Kasumi-1 (cell line): ENCODE measurements around the gene KCTD13.
"Not testable (repeated sequence)": the region's sequence is repeated elsewhere in the genome, so short reads cannot be mapped to it uniquely, and the experiment has no call there.

Experiments
- DNase-seq, 2 experiments: peaks; one replicate each; lab custom pipeline; 2025; lab: John Stamatoyannopoulos, UW

Gene KCTD13, protein sequence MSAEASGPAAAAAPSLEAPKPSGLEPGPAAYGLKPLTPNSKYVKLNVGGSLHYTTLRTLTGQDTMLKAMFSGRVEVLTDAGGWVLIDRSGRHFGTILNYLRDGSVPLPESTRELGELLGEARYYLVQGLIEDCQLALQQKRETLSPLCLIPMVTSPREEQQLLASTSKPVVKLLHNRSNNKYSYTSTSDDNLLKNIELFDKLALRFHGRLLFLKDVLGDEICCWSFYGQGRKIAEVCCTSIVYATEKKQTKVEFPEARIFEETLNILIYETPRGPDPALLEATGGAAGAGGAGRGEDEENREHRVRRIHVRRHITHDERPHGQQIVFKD

DNA sequence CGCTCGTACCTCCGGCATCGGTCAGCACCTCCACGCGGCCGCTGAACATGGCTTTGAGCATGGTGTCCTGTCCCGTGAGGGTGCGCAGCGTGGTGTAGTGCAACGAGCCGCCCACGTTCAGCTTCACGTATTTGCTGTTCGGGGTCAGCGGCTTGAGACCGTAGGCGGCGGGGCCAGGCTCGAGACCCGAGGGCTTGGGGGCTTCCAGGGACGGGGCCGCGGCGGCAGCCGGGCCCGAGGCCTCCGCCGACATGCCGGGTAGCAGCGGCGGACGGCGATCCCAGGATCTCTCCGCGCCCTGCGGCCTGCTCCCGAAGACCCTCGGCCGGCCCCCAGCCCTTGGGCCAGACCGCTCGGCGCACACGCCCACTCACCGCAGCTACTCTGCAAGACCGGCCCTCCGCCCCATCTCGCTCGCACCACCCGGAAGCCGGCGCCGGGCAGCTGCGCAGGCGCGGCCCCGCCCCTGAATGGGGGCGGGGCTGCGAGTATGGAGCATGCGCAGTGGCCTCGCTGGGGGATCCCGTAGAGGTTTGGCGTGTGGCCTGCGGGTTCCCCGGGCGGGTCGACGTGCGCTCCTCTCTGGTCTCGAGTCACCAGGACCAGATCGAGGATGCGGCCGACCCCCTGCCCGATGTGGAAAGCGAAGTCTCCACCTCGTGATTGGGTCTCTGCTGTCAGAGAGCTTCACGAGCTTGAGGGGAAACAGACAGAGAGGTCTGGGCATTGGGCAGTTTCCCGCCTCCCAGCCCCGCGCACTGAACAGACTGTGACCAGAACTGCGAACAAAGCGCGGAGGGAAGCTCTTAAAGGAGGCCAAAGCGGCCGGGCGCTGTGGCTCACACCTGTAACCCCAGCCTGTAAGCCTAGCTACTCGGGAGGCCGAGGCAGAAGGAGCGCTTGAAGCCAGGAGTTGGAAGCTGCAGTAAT is at the start of gene KCTD13:
Gene KCTD13 (minus strand): TSS at position 446 of the 930 bp plus-strand sequence. CDS start 193 bp downstream, at position 253.
- DNase-seq, result peak; percentile 32 to 56

DNA sequence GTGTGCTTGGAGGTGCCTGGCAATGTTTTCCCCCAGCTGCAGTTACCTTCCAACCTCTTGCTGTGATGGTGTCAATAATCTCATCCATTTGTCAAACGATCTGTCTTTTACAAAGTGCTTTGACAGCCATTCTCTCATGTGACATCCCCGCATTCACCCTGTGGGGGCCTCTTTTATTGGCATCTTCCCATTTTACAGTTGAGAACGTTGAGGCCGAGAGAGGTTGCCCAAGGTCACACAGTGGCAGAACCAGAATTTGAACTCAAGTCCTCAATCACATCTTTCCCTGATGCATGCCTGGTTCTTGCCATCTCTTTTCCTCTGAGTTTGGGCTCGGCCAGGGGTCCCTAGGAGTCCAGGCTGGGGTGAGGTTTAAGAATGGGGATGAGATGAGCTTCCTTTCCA is 49.1 kb upstream of the KCTD13 start:
- DNase-seq, result no peak

DNA sequence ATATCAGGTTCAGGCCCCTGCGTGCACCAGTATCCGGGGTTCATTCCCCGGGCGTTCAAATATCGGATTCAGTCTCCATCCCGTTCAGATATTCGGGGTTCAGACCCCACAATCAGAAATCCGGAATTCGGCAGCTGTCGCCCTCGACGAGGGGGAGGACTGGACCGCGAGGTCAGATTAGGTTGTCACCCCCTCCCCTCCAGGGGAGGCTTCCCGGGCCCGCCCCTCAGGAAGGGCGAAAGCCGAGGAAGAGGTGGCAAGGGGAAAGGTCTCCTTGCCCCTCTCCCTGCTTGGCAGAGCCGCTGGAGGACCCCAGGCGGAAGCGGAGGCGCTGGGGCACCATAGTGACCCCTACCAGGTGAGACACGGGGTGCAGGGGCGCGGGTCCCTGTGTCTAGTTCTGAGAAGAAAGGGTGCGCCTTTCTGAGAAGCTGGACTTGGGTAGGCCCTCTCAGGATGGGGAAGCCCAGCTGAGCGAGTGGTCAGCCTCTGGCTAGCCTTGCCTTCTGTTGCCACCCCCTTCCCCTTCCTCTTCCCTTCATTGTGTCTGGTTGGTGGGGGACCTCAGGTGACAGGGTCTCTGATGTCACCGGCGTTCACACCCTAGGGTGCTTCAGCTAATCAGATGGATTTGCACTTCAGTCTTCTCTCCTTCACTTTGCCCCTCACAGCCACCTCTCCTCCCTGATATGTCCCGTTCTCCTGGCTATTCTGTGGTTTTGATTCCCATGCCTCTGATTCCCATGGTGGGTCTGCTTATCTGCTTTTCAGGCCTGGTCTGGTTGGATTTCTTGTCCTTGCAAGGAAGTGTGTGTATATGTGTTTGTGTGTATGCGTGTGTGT is 48.5 kb upstream of the KCTD13 start:
- DNase-seq, result no peak

DNA sequence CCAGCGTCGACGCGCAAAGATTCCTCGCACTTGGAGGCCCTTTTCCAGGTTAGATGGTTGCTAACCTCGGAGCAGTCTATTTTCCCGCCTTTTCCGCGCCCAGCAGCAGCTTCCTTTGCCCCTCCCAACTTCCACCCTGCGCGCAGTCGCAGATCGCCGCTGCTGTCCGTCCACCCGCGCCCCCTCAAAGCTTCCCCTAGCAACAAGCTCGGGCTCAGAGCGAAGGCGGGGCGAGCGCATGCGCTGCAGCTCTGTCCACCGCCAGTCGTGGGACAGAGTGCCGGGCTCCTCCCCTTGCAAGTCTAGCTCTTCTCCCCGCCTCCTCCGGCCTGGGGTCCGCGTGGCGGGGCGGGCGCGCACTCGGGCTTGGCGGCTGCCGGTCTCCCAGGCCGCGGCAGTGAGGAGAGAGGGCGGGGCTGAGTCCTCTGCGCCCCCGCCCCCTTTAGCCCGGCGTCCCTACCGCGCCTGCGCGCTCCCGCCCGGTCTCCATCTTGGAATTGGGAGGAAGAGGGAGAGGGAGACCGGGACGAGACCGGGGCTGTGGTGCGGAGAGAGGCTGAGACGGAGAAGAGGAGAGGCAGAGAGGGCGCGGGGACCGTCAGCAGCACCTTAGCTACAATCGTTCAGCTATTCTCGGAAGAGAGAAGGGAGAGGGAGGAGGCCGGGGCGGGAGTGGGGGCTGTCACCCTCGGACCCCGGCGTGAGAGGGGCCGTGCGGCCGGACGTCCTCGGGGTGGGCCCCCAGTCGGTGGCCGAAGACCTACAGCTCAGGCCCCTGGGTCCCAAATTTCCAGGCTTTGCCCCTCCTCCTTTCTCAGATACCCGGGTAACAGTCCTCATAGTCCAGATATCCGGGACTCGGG is 47.6 kb upstream of the KCTD13 start, which contains the start of gene TAOK2:
Gene TAOK2 (plus strand): TSS at position 485 of the 863 bp plus-strand sequence. CDS start 3,905 bp downstream, outside the sequence.
- peak; percentile 84 to 86 for DNase-seq

DNA sequence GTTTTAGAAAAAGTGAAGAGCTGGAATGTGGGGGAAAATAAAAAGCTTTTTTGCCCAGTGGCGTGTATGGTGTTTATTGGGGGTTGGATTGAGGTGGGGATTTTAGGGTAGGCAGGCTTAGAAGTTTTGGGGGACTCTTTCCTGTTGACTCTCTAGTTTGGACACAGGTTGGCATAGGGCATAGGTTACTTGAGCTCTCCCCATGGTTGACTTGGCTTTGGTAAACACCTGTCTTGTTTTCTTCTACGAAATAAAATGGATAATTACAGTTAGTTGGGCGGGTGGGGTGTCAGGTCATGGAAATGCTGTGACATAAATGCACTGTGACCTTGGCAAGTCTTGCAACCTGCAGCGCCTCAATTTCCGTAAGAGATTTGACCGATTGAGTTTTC is 47.0 kb upstream of the KCTD13 start:
- DNase-seq, result no peak

DNA sequence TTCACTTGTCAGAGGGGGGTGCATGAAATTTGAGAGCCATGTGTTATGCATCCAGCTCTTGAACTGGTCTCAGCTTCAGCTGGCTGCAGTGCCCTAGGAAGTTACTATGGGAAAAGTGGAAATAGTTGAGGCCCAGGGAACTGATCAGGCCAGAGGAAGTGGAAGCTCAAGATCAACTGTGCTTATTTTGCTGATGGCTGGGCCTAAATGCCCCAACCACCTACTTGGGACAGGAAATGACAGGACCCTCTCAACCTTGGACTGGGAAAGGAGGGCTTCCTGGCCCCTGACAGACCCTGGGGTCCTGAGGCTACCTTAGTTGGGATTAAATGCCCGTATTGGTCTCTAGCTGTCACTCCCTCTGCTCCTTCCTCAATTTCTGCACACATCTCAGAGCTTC is 46.5 kb upstream of the KCTD13 start:
- DNase-seq, result no peak

DNA sequence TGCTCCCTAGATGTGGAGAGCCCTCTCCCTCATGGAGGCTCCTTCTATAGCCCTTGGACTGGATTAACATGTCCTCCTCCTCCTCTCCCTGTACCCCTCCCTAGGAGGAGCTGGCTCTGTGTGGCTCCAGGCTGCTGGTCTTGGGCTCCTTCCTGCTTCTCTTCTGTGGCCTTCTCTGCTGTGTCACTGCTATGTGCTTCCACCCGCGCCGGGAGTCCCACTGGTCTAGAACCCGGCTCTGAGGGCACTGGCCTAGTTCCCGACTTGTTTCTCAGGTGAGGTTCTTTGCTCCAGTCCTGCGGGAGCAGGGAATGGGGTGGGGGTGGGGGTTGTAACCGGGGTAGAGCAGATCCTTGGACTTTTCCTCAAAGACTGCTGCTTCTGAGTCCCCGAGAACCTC is 45.3 kb upstream of the KCTD13 start:
- no peak for DNase-seq

DNA sequence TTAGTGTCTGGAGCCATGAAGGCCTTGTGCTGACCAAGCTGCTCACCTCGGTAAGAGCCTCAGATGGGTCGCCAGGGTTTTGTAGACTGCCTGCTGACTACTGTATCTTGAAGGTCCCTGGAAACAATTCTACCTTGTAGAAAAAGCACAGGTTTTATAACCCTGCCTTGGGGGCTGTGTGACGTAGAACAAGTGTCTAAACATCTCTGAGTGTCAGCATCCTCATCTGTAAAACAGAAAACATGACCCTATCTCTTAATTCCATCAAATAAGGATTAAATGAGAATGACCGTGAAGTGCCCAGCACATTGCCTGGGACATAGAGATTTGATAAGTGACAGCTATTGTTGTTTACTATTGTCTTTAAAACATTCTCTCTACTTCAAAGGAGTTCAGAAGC is 42.2 kb upstream of the KCTD13 start:
- DNase-seq, result no peak

DNA sequence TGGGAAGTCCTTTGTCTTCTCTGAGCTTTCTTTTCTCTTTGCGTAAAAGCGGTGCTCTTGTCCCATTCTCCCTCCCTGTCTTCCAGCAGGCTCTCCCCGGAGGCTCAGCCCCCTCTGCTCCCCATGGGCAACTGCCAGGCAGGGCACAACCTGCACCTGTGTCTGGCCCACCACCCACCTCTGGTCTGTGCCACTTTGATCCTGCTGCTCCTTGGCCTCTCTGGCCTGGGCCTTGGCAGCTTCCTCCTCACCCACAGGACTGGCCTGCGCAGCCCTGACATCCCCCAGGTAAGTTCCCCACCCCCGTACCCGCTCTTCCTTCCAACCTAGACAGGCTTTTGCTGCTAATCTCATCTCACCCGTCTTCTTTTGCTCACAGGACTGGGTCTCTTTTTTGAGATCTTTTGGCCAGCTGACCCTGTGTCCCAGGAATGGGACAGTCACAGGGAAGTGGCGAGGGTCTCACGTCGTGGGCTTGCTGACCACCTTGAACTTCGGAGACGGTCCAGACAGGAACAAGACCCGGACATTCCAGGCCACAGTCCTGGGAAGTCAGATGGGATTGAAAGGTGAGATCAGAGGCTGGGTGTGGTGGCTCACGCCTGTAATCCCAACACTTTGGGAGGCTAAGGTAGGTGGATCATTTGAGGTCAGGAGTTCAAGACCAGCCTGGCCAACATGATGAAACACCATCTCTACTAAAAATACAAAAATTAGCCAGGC is 37.2 kb upstream of the KCTD13 start:
- no peak for DNase-seq

DNA sequence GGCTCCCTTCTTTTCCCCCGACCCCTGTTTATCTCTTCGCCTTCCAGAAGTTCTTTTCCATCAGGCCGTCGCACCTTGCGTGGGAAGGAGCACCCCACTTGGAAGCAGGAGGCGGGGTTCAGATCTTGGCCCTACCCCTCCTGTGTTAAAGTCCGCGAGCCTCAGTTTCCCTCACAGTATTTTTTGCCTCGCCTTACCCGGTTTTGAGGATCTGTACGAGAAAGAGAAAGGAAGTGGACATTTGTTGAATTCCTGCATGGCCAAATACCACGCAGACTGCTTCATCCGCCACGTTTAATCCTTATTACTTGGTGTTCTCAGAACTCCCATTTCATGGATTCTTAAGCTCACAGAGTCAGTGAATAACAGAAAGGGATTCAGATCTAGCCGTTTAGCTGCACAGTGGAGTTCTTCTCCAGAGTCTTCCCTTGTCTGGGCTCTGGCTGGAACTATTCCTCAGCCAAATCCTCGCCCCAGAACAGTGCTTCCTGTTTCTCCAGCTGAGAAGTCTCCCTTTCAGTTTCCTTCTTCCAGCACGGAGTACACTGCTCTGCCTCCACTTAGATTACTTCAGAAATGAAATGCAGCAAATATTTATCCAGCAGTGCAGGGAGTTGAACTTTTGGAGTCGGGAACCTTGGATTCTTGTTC is 36.4 kb upstream of the KCTD13 start:
- peak; percentile 10 to 14 for DNase-seq

DNA sequence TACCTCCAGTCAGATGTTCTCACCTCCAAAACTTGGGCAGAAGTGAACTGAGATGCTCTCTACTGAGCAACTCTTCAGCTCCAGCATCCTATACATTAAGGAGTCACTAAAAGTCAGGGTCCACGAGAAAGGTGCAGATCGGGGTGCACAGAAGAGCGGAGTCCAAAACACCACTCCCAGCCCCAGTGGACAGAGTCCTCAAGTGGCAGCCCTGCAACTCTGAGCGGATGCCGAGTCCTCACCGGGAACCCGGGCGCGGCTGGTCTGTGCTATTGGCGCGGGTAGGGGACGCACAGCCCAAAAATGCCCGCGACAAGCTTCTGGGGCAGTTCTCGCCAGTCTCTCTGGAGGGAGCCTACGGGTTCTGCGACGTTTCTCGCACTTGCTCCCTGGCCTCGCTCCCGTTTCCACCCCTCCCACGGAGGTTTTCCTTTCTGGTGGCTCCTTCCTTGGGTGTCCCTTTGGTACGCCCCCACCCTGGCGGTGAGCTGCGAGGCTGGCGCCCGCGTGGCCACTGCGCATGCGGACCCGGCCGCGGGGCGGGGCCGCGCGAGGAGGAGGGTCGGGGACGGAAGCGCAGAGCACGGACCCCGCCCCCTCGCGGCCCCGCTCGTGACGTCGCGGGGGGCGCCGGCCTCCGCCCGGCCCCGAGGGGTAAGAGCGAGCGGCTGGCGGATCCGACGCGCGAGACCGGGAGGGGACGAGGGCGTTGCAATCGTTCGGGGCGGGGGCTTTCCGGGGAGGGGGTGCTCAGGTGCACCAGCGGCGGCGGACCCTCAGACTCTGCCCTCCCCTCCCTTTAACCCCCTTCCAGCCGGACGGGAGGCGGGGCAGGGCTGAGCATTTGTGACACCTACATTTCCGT is 35.7 kb upstream of the KCTD13 start, which contains the start of gene TMEM219:
Gene TMEM219 (plus strand): TSS at position 601 of the 865 bp plus-strand sequence. CDS start 1,065 bp downstream, outside the sequence.
- DNase-seq, result peak; percentile 48 to 54

DNA sequence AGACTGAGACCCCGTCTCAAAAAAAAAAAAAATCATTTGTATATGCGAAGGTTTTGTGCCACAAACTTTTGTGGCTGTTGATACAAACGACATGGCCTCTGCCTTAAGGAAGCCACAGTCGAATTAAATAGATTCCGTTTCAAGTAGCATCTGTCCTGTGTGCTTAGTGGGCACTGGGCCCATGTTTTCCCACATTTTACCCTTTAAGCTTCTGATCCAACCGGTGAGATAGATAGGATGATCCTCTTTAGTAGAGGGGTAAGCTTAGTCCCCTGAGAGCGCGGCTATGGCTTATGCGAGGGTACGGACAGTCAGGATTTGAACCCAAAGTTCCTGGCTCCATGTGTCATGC is 35.1 kb upstream of the KCTD13 start:
- no peak for DNase-seq

DNA sequence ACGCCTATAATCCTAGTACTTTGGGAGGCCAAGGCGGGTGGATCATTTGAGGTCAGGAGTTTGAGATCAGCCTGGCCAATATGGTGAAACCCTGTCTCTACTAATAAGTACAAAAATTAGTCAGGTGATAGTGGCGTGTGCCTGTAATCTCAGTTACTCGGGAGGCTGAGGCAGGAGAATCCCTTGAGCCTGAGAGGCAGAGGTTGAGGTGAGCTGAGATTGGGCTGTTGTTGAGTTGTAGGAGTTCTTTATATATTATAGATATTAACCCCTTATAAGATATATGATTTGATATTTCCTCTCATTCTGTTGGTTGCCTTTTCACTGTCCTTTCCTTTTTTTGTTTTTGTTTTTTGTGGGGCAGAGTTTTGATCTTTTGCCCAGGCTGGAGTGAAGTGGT is 33.8 kb upstream of the KCTD13 start:
- DNase-seq, result not testable (repeated sequence)

DNA sequence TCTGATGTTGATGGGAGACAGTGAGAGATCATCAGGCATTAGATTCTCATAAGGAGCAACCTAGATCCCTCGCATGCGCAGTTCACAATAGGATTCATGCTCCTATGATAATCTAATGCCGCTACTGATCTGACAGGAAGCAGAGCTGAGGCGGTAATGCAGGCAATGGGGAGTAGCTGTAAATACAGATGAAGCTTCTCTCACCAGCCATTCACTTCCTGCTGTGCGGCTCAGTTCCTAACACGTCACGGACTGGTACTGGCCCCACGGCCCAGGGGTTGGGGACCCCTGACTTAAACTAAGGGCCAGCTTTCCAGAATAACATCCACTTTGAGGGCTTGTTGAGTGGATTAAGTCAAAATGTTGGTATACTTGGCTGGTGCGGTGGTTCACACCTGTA is 33.3 kb upstream of the KCTD13 start:
- no peak for DNase-seq

DNA sequence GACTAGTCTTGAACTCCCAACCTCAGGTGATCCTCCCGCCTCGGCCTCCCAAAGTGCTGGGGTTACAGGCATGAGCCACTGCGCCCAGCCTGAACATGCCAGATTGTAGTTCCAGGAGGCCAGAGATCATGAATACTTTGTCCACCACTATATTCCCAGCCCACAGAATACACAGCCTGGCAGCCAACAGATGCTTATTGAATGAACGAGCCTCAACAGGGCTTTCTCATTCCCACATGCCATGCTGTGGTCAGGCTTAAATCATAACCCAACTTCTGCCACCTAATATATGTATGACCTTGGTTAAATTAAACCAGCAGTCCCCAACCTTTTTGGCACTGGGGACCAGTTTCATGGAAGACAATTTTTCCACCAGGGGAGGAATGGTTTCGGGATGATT is 32.7 kb upstream of the KCTD13 start:
- no peak for DNase-seq

DNA sequence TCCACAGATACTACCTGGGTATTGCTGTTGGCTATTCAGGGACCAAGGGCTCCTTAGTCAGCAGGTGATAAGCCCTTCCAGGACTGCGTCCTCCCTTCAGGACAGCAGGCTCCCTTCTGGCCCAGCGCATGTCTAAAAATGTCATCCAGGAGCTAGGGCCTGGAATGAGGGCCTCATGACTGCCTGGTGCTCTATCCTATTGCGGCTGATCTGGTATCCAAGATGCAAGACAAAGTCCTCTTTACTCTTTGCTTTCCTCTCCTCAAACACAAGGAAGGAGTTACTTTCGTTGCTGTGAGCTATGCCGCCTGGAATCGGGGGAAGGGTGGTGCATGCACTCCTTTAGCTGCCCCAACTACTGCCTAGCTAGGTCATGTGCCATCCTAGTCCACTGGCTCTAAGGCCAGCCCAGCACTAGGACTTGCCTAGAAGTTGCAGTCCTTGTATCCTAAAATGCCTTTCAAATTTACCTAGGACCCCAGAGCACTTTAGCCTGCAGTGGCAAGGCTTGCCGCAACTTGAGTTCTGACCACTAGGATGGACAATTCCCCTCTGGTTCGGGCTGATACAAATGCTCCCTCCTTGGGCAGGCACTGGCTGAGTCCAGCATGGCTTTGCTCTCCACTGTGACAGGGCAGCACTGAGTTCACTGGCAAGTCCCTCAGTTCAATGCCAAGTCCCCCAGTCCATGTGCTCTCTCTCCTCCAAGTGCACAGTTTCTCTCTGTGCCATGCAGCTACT is 25.8 kb upstream of the KCTD13 start:
- DNase-seq, result no peak

DNA sequence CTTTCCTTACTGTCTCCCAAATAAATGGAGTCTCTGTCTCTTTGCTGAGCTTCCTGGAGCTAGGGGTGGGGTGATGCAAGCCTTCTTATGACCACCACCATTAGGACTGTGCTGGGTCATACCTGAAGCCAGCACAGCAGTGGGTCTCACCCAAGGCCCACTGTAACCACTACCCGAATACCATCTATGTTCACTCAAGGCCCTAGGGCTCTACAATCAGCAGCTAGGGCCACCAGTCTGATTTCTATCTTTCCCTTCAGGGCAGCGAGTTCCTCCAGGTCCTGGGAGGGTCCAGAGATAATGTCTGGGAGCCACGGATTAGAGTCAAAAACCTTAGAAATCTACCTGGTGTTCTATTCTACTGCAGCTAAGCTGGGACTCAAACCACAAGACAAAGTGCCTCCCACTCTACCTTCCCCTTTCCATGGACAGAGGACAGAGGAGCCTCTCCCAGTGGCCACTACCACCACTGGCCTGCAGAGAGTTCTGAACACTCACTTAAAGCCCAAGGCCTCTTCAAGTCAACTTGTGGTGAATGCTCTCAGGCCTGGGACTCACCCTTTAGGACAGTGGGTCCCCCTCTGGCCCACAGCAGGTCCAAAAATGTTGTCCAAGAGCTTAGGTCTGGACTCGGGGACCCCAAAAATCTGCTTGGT is 24.9 kb upstream of the KCTD13 start:
- DNase-seq, result no peak

DNA sequence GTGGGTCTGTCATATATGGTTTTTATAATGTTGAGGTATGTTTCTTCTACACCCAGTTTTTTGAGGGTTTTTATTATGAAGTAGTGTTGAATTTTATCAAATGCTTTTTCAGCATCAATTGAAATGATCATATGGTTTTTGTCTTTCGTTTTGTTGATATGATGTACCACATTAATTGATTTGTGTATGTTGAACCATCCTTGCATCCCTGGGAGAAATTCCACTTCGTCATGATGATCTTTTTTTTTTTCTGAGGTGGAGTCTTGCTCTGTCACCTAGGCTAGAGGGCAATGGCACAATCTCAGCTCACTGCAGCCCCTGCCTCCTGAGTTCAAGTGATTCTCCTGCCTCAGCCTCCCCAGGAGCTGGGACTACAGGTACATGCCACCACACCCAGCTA is 21.9 kb upstream of the KCTD13 start:
- DNase-seq, result no peak
